ENCODE measurements around the gene TMEM131. TPM values are rescaled to one million over a fixed set of nuclear protein-coding genes. Genes with fewer than 3 reads are reported as not detected.

TMEM131 gene
- total RNA-seq, 1 experiment from 2014 or later, result 21.9 TPM

- TF ChIP-seq AR (CRISPR knock-in tag; IDR thresholded peaks at IDR 0.05), result no peak
- no peak for TF ChIP-seq CDX4 (CRISPR knock-in tag; IDR thresholded peaks at IDR 0.05; ENCODE audit: borderline replicate concordance)
- TF ChIP-seq JUN (CRISPR knock-in tag; IDR thresholded peaks at IDR 0.05), result no peak
- no peak for TF ChIP-seq FOXP1 (CRISPR knock-in tag; IDR thresholded peaks at IDR 0.05; ENCODE audit: borderline replicate concordance)
- TF ChIP-seq IRF2 (CRISPR knock-in tag; IDR thresholded peaks at IDR 0.05; ENCODE audit: borderline replicate concordance, low read depth), result no peak
Observed at GRCh38 chr2:97950329-97951154, 45.2 kb downstream of the TMEM131 start (continued).

GRCh38 chr2:97948926-97949325, 46.8 kb downstream of the TMEM131 start:
- H3K27ac Mint-ChIP-seq, result no peak overlapping the region
- peaks cover 16% of the 10 kb centered on the region for H3K4me1 Mint-ChIP-seq
- ChIA-PET POLR2A (no interaction called here), CTCF (no interaction called here)
- peaks cover 5% of the 10 kb centered on the region for H3K9me3 Mint-ChIP-seq
- TF ChIP-seq NFE2L1 (CRISPR knock-in tag; IDR thresholded peaks at IDR 0.05), result no peak
- no peak for TF ChIP-seq ZNF317 (CRISPR knock-in tag; IDR thresholded peaks at IDR 0.05; ENCODE audit: borderline replicate concordance, low read depth)
- TF ChIP-seq NR3C1 (CRISPR knock-in tag; conservative IDR thresholded peaks at IDR 0.05; ENCODE audit: low read depth), result no peak
- no peak for TF ChIP-seq TP53 (CRISPR knock-in tag; IDR thresholded peaks at IDR 0.05)
- DNase-seq (ENCODE audit: low spot score) (no peak), ATAC-seq (no peak)
- no peaks in the 10 kb centered on the region for H3K27me3 Mint-ChIP-seq (ENCODE audit: low read depth)
- H3K36me3 Mint-ChIP-seq, result peaks cover 5% of the 10 kb centered on the region
- H3K4me3 Mint-ChIP-seq, result no peak overlapping the region

GRCh38 chr2:97945791-97946190, 50.0 kb downstream of the TMEM131 start:
- H3K27me3 Mint-ChIP-seq (ENCODE audit: low read depth), result no peaks in the 10 kb centered on the region
- H3K9me3 Mint-ChIP-seq, result peaks cover 18% of the 10 kb centered on the region
- DNase-seq (ENCODE audit: low spot score) (no peak), ATAC-seq (no peak)
- CTCF ChIA-PET, result no interaction called here
- H3K4me1 Mint-ChIP-seq, result peaks cover 9% of the 10 kb centered on the region
- no peak overlapping the region for H3K27ac Mint-ChIP-seq
- POLR2A ChIA-PET, result no interaction called here
- peaks cover 16% of the 10 kb centered on the region for H3K36me3 Mint-ChIP-seq
- H3K4me3 Mint-ChIP-seq, result no peak overlapping the region
- TF ChIP-seq PREB (CRISPR knock-in tag; IDR thresholded peaks at IDR 0.05; ENCODE audit: borderline replicate concordance), result no peak
- TF ChIP-seq HMGA2 (CRISPR knock-in tag; IDR thresholded peaks at IDR 0.05), result no peak
- TF ChIP-seq ZBTB21 (CRISPR knock-in tag; IDR thresholded peaks at IDR 0.05; ENCODE audit: borderline replicate concordance), result no peak
- no peak for TF ChIP-seq USF1 (CRISPR knock-in tag; IDR thresholded peaks at IDR 0.05)
- TF ChIP-seq RELA (CRISPR knock-in tag; IDR thresholded peaks at IDR 0.05; ENCODE audit: borderline replicate concordance), result no peak
- no peak for TF ChIP-seq ZMAT4 (CRISPR knock-in tag; IDR thresholded peaks at IDR 0.05)
- no peak for TF ChIP-seq PRDM15 (CRISPR knock-in tag; IDR thresholded peaks at IDR 0.05)
- TF ChIP-seq ETV6 (CRISPR knock-in tag; IDR thresholded peaks at IDR 0.05), result no peak
- TF ChIP-seq SMAD4 (CRISPR knock-in tag; IDR thresholded peaks at IDR 0.05), result no peak
- no peak for TF ChIP-seq ZNF263 (CRISPR knock-in tag; IDR thresholded peaks at IDR 0.05; ENCODE audit: low read depth)
- TF ChIP-seq SP1 (CRISPR knock-in tag; conservative IDR thresholded peaks at IDR 0.05), result no peak
- TF ChIP-seq NFYB (CRISPR knock-in tag; conservative IDR thresholded peaks at IDR 0.05; ENCODE audit: low read depth), result no peak

Data from WTC11 (cell line).